ENCODE results near the gene IST1.
A peak's percentile ranks its signal among the peaks of the same experiment; 100 is the strongest.
"Not testable (repeated sequence)": the region's sequence is repeated elsewhere in the genome, so short reads cannot be mapped to it uniquely, and the experiment has no call there.

Gene IST1

DNA sequence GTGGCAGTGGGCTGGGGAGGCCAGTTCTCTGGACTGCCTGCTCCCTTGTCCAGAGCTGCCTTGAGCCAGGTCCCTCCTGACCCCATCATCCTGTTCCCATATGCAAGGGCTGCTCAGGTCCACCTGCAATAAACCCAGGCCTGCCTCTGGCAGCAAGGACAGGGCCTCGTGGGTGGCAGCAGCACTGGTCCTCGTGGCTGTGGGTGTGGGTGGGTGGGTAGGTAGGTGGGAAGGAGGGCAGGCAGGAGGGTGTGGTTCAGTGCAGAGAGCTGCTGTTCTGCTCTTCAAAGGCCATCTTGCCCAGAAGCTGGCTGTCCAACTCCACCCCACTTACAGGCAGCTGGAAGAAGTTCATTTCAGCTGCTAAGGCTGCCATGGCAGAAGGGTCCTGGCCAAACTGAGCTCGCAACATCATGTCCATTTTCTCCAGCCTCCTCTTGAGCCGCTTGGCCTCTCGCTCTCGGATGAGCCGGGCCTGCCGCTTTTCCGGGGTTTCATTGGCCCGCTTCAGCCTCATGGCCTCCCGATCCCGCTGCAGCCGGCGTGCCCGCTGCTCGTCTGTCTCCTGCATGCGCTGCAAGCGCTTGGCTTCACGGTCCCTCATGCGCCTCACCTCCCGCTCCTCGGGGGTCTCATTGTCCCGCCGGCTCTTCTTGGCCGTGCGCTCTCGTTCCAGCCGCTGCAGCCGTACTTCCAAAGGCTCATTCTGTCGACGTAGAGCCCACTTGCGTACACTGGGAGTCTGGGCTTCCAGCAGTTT, 35.4 kb upstream of the IST1 start:
- Histone ChIP-seq H3K36me3 (ENCODE audit: insufficient read depth, low read depth, low read length) (peaks cover 59% of the 10 kb centered on the region), H3K27ac (ENCODE audit: low read length) (no peak overlapping the region), H3K4me3 (ENCODE audit: low read length) (no peak overlapping the region), H3K4me1 (ENCODE audit: insufficient read depth, low read length) (no peaks in the 10 kb centered on the region), H3K27me3 (ENCODE audit: insufficient read depth, low read length) (no peaks in the 10 kb centered on the region), H3K9me3 (ENCODE audit: insufficient read depth, low read depth, low read length) (no peaks in the 10 kb centered on the region), H3K9ac (ENCODE audit: low read depth, low read length) (no peak overlapping the region)

DNA sequence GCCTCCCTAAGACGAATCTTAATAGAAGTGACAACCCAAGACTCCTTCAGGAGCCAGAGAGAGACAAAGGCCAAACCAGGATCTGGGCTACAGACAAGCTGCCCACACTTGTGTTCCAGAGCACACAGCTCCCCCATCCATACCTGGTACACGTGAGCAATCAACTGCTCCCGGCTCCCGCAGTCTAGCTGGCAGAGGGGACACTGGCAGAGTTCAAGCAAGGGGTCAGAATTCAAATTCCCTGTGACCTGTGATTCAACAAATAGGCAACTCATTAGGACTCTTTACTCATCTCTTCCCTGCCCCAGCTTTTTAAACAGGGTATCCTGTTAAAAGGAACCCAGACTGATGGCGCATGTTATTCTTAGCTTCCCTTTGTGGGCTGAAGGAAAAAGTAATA, 31.3 kb upstream of the IST1 start:
- Histone ChIP-seq H3K36me3 (ENCODE audit: insufficient read depth, low read depth, low read length) (peaks cover 83% of the 10 kb centered on the region), H3K4me3 (ENCODE audit: low read length) (no peak overlapping the region), H3K4me1 (ENCODE audit: insufficient read depth, low read length) (no peaks in the 10 kb centered on the region)

DNA sequence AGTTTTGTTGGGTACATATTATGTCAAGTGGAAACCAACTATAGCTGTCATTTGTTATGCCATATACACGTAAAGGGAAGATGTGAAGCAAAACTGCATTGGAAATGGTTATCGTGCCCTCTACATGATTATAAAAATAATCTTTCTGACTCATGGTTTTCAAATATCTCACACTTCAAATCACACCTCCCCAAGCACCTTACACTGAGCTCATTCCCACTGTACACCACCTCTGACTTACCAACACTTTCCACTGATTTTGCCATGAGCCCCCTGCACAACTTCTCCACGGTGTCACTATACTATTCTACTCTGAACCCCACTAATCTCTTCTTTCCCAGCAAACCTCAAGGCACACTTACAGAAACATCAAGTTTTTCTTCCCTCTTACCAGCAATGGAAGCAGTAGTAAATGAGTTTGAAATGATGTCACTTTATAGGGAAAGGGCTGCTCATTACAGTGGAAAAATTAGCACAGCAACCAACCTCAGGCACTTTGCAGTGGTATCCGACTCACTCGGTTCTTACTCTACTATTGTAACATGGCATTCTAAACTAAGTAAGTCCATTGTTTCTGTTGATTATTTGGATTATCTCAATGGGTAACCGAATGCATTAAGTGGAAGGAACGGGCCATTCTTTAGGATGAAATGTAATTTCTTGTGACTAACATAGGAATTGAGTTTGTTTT, 30.0 kb upstream of the IST1 start:
- Histone ChIP-seq H3K4me1 (ENCODE audit: insufficient read depth, low read length) (no peaks in the 10 kb centered on the region), H3K9me3 (ENCODE audit: insufficient read depth, low read depth, low read length) (no peaks in the 10 kb centered on the region), H3K27me3 (ENCODE audit: insufficient read depth, low read length) (no peaks in the 10 kb centered on the region), H3K4me3 (ENCODE audit: low read length) (no peak overlapping the region), H3K36me3 (ENCODE audit: insufficient read depth, low read depth, low read length) (peaks cover 82% of the 10 kb centered on the region), H3K27ac (ENCODE audit: low read length) (no peak overlapping the region), H3K9ac (ENCODE audit: low read depth, low read length) (no peak overlapping the region)

More for the DNA sequence above, 31.3 kb upstream of the IST1 start:
- Histone ChIP-seq H3K9me3 (ENCODE audit: insufficient read depth, low read depth, low read length) (no peaks in the 10 kb centered on the region), H3K27ac (ENCODE audit: low read length) (no peak overlapping the region), H3K9ac (ENCODE audit: low read depth, low read length) (no peak overlapping the region), H3K27me3 (ENCODE audit: insufficient read depth, low read length) (no peaks in the 10 kb centered on the region)

DNA sequence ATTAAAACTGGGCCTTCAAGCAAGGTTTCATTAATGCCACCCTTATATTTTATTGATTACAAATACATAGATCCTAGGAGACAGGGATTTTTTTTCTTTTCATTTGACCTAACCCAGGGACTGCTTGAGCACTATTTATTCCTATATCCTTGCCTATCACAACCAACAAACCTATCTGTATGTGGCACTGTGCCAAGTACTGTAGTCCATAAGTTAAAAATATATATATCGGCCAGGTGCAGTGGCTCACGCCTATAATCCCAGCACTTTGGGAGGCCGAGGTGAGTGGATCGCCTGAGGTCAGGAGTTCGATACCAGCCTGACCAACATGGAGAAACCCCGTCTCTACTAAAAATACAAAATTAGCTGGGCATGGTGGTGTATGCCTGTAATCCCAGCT, 28.2 kb upstream of the IST1 start:
- H3K27me3 ChIP-seq (ENCODE audit: insufficient read depth, low read length); H3K4me3 ChIP-seq (ENCODE audit: low read length); H3K9ac ChIP-seq (ENCODE audit: low read depth, low read length); H3K27ac ChIP-seq (ENCODE audit: low read length); H3K9me3 ChIP-seq (ENCODE audit: insufficient read depth, low read depth, low read length); H3K4me1 ChIP-seq (ENCODE audit: insufficient read depth, low read length): not testable (repeated sequence)
- H3K36me3 ChIP-seq (ENCODE audit: insufficient read depth, low read depth, low read length), result peaks cover 77% of the 10 kb centered on the region

DNA sequence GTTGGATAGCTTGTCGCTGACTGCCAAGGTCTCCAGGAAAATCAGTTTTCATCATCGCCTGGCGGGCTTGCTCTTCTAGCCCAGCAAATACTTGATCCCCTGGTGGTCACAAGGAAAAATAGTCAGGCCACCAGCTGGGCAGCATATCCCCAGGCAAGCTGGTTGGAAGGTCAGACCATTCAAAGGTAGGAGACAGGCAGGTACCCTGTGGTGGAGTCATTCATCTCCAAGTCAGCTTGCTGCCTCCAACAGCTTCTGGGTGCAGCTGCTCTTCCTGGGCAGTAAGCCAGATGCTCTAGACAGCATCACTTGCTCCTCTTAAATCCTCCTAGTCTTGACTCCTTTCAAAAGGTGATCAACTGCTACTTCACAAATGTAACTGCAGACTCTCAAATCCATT, 27.4 kb upstream of the IST1 start:
- Histone ChIP-seq H3K4me3 (ENCODE audit: low read length) (no peak overlapping the region), H3K4me1 (ENCODE audit: insufficient read depth, low read length) (no peaks in the 10 kb centered on the region), H3K27me3 (ENCODE audit: insufficient read depth, low read length) (no peaks in the 10 kb centered on the region), H3K9ac (ENCODE audit: low read depth, low read length) (no peak overlapping the region), H3K9me3 (ENCODE audit: insufficient read depth, low read depth, low read length) (no peaks in the 10 kb centered on the region), H3K36me3 (ENCODE audit: insufficient read depth, low read depth, low read length) (peaks cover 69% of the 10 kb centered on the region), H3K27ac (ENCODE audit: low read length) (no peak overlapping the region)

DNA sequence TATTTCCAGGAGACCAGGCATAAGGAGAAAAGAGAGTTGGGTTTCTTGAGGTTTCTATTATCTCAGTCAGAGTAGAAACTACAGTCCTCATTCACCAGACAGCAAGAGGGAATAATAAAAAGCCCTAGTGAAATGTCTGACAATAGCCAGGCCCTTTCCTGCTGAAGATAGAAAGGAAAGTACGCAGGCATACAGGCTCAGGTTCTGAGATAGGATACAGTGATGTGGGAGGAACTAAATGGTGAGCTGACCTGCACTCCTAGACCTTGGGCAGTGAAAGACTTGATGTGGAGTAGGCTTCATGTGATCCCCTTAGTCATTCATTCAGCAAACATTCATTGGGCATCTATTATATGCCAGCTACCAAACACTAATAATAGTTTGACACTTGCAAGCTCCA, 26.2 kb upstream of the IST1 start:
- Histone ChIP-seq H3K9me3 (ENCODE audit: insufficient read depth, low read depth, low read length) (no peaks in the 10 kb centered on the region), H3K4me3 (ENCODE audit: low read length) (no peak overlapping the region), H3K9ac (ENCODE audit: low read depth, low read length) (no peak overlapping the region), H3K4me1 (ENCODE audit: insufficient read depth, low read length) (no peaks in the 10 kb centered on the region), H3K36me3 (ENCODE audit: insufficient read depth, low read depth, low read length) (peaks cover 60% of the 10 kb centered on the region), H3K27me3 (ENCODE audit: insufficient read depth, low read length) (no peaks in the 10 kb centered on the region), H3K27ac (ENCODE audit: low read length) (no peak overlapping the region)

DNA sequence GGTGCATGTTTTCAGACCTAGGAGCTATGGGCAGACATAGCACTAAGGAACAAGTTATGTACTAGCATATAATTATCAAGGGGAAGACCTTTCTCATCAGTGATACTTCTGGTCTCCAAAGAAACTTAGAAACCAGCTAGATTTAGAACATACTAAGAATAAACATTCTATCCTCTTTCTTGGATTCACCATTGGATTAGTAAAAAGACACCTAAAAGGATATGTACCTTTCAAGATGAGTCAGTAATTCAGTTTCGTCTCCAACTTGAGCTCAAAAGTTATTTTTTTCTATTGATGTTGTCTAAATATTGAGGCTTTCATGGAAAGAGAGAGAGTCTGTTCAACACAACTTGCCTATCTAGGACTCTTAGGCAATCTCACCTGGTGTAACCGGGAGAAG, 24.5 kb upstream of the IST1 start:
- Histone ChIP-seq H3K27ac (ENCODE audit: low read length) (no peak overlapping the region), H3K9me3 (ENCODE audit: insufficient read depth, low read depth, low read length) (no peaks in the 10 kb centered on the region), H3K36me3 (ENCODE audit: insufficient read depth, low read depth, low read length) (peaks cover 49% of the 10 kb centered on the region), H3K4me3 (ENCODE audit: low read length) (no peak overlapping the region), H3K9ac (ENCODE audit: low read depth, low read length) (no peak overlapping the region), H3K4me1 (ENCODE audit: insufficient read depth, low read length) (no peaks in the 10 kb centered on the region), H3K27me3 (ENCODE audit: insufficient read depth, low read length) (no peaks in the 10 kb centered on the region)

DNA sequence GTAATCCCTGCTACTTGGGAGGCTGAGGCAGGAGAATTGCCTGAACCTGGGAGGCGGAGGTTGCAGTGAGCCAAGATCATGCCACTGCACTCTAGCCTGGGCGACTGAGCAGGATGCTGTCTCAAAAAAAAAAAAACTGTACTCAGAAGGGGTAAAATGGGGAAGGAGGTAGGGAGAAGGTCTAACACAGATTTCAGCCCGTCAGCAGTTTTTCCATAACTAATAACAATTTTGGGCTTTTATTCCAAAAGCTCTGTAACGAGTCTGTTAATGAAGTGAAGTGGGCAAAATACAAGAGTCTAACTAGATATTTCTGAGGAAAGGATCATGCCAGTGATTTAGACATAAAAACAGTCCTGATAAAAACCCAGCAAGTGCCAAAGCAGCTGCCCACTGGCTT, 22.1 kb upstream of the IST1 start:
- peaks cover 46% of the 10 kb centered on the region for H3K36me3 ChIP-seq (ENCODE audit: insufficient read depth, low read depth, low read length)
- no peak overlapping the region for H3K9ac ChIP-seq (ENCODE audit: low read depth, low read length)
- no peak overlapping the region for H3K27ac ChIP-seq (ENCODE audit: low read length)

DNA sequence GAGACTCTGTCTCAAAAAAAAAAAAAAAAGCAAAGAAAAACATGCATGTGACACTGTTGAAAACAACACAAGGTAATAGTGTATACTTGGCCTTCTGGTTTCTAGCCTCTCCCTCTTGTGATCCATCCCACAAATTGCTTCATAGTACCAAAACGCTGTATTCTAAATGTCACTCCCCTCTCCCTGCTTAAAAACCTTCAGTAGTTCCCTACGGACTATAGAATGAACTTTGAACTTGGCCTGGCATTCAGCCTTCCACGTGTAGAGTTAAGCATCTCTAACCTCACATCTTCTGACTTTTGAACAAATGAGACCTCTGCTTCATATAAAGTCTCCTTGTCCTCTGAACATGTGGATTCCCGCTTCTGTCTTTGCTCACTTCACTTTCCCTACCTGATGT, 16.4 kb upstream of the IST1 start:
- Histone ChIP-seq H3K4me3 (ENCODE audit: low read length) (no peak overlapping the region), H3K36me3 (ENCODE audit: insufficient read depth, low read depth, low read length) (peaks cover 55% of the 10 kb centered on the region), H3K27me3 (ENCODE audit: insufficient read depth, low read length) (no peaks in the 10 kb centered on the region), H3K27ac (ENCODE audit: low read length) (no peak overlapping the region), H3K9ac (ENCODE audit: low read depth, low read length) (no peak overlapping the region), H3K4me1 (ENCODE audit: insufficient read depth, low read length) (peaks cover 9% of the 10 kb centered on the region; the same call in 1 of the 2 replicates), H3K9me3 (ENCODE audit: insufficient read depth, low read depth, low read length) (no peaks in the 10 kb centered on the region)

More for the DNA sequence above, 22.1 kb upstream of the IST1 start:
- Histone ChIP-seq H3K4me1 (ENCODE audit: insufficient read depth, low read length) (no peaks in the 10 kb centered on the region), H3K9me3 (ENCODE audit: insufficient read depth, low read depth, low read length) (no peaks in the 10 kb centered on the region), H3K4me3 (ENCODE audit: low read length) (no peak overlapping the region), H3K27me3 (ENCODE audit: insufficient read depth, low read length) (no peaks in the 10 kb centered on the region)

DNA sequence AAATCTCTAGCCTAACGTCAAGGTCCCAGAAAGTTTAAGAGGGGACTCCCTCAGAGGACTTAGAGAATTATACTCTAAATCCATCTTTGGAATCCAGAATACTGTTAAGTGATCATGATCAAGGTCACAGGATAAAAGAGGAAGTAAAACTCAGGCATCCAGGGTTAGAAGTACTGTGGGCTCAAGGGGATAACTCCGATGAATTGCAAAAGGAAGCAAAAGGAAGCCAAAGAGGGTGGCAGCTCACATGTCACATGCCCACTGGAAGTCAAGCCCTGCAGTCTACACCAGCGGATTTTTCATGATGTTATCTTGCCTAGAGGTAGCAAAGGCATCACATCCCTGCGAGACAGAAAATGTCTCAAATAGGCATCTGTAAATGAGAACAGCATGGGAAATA, 15.2 kb upstream of the IST1 start:
- Histone ChIP-seq H3K4me1 (ENCODE audit: insufficient read depth, low read length) (peaks cover 9% of the 10 kb centered on the region; the same call in 1 of the 2 replicates), H3K27me3 (ENCODE audit: insufficient read depth, low read length) (no peaks in the 10 kb centered on the region), H3K4me3 (ENCODE audit: low read length) (no peak overlapping the region), H3K9ac (ENCODE audit: low read depth, low read length) (no peak overlapping the region), H3K9me3 (ENCODE audit: insufficient read depth, low read depth, low read length) (no peaks in the 10 kb centered on the region), H3K36me3 (ENCODE audit: insufficient read depth, low read depth, low read length) (peaks cover 49% of the 10 kb centered on the region), H3K27ac (ENCODE audit: low read length) (no peak overlapping the region)

DNA sequence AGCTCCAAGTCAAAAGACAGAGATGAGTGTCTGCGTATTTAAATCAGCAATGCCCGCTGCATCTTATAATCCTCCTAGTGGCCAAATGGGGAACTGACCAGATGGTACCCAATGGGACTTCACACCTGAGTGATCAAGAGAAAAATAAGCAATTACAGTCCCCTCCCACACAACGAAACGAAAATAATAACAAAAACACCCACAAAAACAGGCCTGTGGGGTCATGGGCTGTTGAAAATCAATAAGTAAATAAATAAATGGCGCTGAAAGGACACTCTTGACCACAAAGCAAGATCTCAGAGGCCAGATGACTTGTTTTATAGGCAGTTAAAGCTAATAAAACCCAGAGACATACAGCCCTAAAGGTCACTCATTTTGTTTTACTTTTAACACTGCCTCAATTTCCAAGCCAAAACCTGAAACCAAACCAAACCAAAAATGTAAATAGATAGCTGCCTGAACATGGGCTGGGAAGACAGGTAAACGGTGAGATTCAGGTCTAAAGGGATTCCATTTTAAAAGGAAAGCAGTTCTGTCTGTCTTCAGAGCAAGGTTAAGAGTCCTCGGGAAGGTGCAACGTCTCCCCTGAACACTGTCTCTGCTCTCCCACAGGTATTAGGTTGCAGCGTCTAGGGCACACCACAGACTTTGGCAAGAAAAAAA, 12.7 kb upstream of the IST1 start:
- Histone ChIP-seq H3K27ac (ENCODE audit: low read length) (no peak overlapping the region), H3K9ac (ENCODE audit: low read depth, low read length) (peak overlapping the region; percentile 84; the same call in 1 of the 2 replicates), H3K36me3 (ENCODE audit: insufficient read depth, low read depth, low read length) (peaks cover 36% of the 10 kb centered on the region), H3K4me3 (ENCODE audit: low read length) (peak overlapping the region; percentile 85), H3K9me3 (ENCODE audit: insufficient read depth, low read depth, low read length) (no peaks in the 10 kb centered on the region), H3K4me1 (ENCODE audit: insufficient read depth, low read length) (peaks cover 9% of the 10 kb centered on the region; the same call in 1 of the 2 replicates), H3K27me3 (ENCODE audit: insufficient read depth, low read length) (no peaks in the 10 kb centered on the region)
